A549 (cell line): ENCODE results near the gene TSG101. TPM values are rescaled to one million over a fixed set of nuclear protein-coding genes. Genes with fewer than 3 reads are reported as not detected.

Experiments
- ATAC-seq, 2 experiments: fragments of 200-7000 bp in 1 of 2; fragments of >200 bp in 1 of 2; cut with Nextera tagmentation in 1 of 2; cut with Tn5 transposase in 1 of 2; 3 replicates each; pipeline versions ENCODE4 v1.8.0 to v1.9.1; 2018 to 2020; ENCODE audit warnings: mild to moderate bottlenecking in 1 of 2, moderate library complexity in 1 of 2
- CTCF ChIA-PET: fragments of 300-600 bp; sonication (Branson Sonifier 250); formaldehyde crosslinking; extraction: SDS; loops from one replicate; lab custom pipeline; 2021; ENCODE audit warnings: antibody characterized with exemption, inconsistent platforms; lab: Yijun Ruan, JAX
- POLR2A ChIA-PET: fragments of 350-600 bp; formaldehyde crosslinking; extraction: SDS; loops from one replicate; lab custom pipeline; 2021; ENCODE audit warnings: antibody characterized with exemption, inconsistent platforms; lab: Yijun Ruan, JAX
- DNase-seq, 2 experiments: peaks; one replicate each; pipeline versions ENCODE4 v3.0.0 to v3.0.0-alpha.2; 2011 to 2016; ENCODE audit warnings: low read depth in 1 of 2, low spot score in 1 of 2
- FAIRE-seq: peaks from 2 replicates; lab custom pipeline; 2011; peaks lifted over from hg19 to GRCh38; lab: Jason Lieb, UNC
- H3K27ac ChIP-seq, 2 experiments: fragments of >200 bp; sonication (Bioruptor Twin); formaldehyde crosslinking; 3 replicates each; pipeline ENCODE4 v1.5.1; 2016 to 2017
- H3K4me1 ChIP-seq: fragments of >200 bp; sonication (Bioruptor Twin); formaldehyde crosslinking; 3 replicates; pipeline ENCODE4 v1.6.1; 2016
- H3K4me2 ChIP-seq: fragments of >200 bp; sonication (Bioruptor Twin); formaldehyde crosslinking; 3 replicates; pipeline ENCODE4 v1.6.1; 2016
- H3K4me3 ChIP-seq: fragments of >200 bp; sonication (Bioruptor Twin); formaldehyde crosslinking; 3 replicates; pipeline ENCODE4 v1.5.1; 2016
- H3K9me3 ChIP-seq: fragments of >200 bp; sonication (Bioruptor Twin); formaldehyde crosslinking; 3 replicates; pipeline ENCODE4 v1.6.1; 2016
- BHLHE40 ChIP-seq: IDR thresholded peaks from 2 replicates; pipeline ENCODE4 v1.6.1; 2012; ENCODE audit warnings: low read depth, low read length, inconsistent platforms
- CBX2 ChIP-seq: fragments of 200-600 bp; sonication (generic); IDR thresholded peaks from 2 replicates; pipeline ENCODE4 v1.6.1; 2016; ENCODE audit warnings: low read depth, mild to moderate bottlenecking, borderline replicate concordance
- CBX8 ChIP-seq: fragments of 200-600 bp; sonication (generic); IDR thresholded peaks from 2 replicates; pipeline ENCODE4 v1.6.1; 2016
- CHD2 ChIP-seq: fragments of 150-350 bp; IDR thresholded peaks from 2 replicates; pipeline ENCODE4 v1.6.1; 2014; ENCODE audit warnings: low read length; ENCODE audit not compliant: partially characterized antibody
- CHD4 ChIP-seq: fragments of 200-600 bp; sonication (generic); IDR thresholded peaks from 2 replicates; pipeline ENCODE4 v1.6.1; 2016; ENCODE audit warnings: antibody characterized with exemption, mild to moderate bottlenecking, borderline replicate concordance
- CTCF ChIP-seq: fragments of >200 bp; sonication (Bioruptor Twin); formaldehyde crosslinking; IDR thresholded peaks from 3 replicates; pipeline ENCODE4 v1.5.1; 2016
- EHF ChIP-seq: fragments of 250-450 bp; sonication (Bioruptor Pico); IDR thresholded peaks from 2 replicates; pipeline ENCODE4 v1.5.0; 2020; ENCODE audit warnings: mild to moderate bottlenecking
- EHMT2 ChIP-seq: fragments of 200-600 bp; sonication (generic); IDR thresholded peaks from 2 replicates; pipeline ENCODE4 v1.6.1; 2016; ENCODE audit warnings: antibody characterized with exemption, low read depth, mild to moderate bottlenecking, moderate library complexity
- FOSB ChIP-seq: fragments of 250-450 bp; sonication (Bioruptor Pico); IDR thresholded peaks from 2 replicates; pipeline ENCODE4 v1.5.0; 2020; ENCODE audit warnings: mild to moderate bottlenecking, moderate library complexity
- FOSL2 ChIP-seq, 2 experiments: fragments of 450-650 bp in 1 of 2; fragments of >200 bp in 1 of 2; sonication (Bioruptor Twin) in 1 of 2; formaldehyde crosslinking; IDR thresholded peaks; 2 replicates each; pipeline versions ENCODE4 v1.5.0 to v1.6.1; 2016 to 2020; ENCODE audit warnings: mild to moderate bottlenecking in 1 of 2, moderate library complexity in 1 of 2
- HDAC2 ChIP-seq: fragments of 200-600 bp; sonication (generic); IDR thresholded peaks from 2 replicates; pipeline ENCODE4 v1.6.1; 2016
- HEYL ChIP-seq: fragments of 250-450 bp; sonication (Bioruptor Pico); IDR thresholded peaks from 2 replicates; pipeline ENCODE4 v1.8.0; 2021; ENCODE audit warnings: mild to moderate bottlenecking, moderate library complexity
- HOXA7 ChIP-seq: fragments of 250-450 bp; sonication (Bioruptor Pico); IDR thresholded peaks from 2 replicates; pipeline ENCODE4 v1.5.0; 2020; ENCODE audit warnings: mild to moderate bottlenecking, moderate library complexity
- HOXB5 ChIP-seq: fragments of 250-450 bp; sonication (Bioruptor Pico); IDR thresholded peaks from 2 replicates; pipeline ENCODE4 v1.5.0; 2020; ENCODE audit warnings: mild to moderate bottlenecking, moderate library complexity
- JUNB ChIP-seq: fragments of >200 bp; sonication (Bioruptor Twin); formaldehyde crosslinking; IDR thresholded peaks from 2 replicates; pipeline ENCODE4 v1.6.1; 2016
- MAX ChIP-seq: IDR thresholded peaks from 2 replicates; pipeline ENCODE4 v1.6.1; 2012
- MAZ ChIP-seq: fragments of 150-350 bp; IDR thresholded peaks from 2 replicates; pipeline ENCODE4 v1.6.1; 2014; ENCODE audit warnings: antibody characterized with exemption, low read depth, low read length, borderline replicate concordance
- MYC ChIP-seq: IDR thresholded peaks from 2 replicates; pipeline ENCODE4 v1.6.1; 2012; ENCODE audit warnings: mild to moderate bottlenecking, inconsistent platforms, low read length, improper control_type of control experiment, borderline replicate concordance
- NFE2L2 ChIP-seq: fragments of 150-350 bp; conservative IDR thresholded peaks from 2 replicates; pipeline ENCODE4 v1.6.1; 2014; ENCODE audit warnings: low read length
- PBX3 ChIP-seq: IDR thresholded peaks from 2 replicates; pipeline ENCODE4 v1.6.1; 2012
- POLR2AphosphoS2 ChIP-seq: conservative IDR thresholded peaks from 2 replicates; pipeline ENCODE4 v1.6.1; 2012; ENCODE audit warnings: low read length, improper control_type of control experiment, inconsistent platforms
- RAD21 ChIP-seq, 2 experiments: fragments of >200 bp in 1 of 2; sonication (Bioruptor Twin) in 1 of 2; formaldehyde crosslinking in 1 of 2; IDR thresholded peaks in 1 of 2; conservative IDR thresholded peaks in 1 of 2; 2 replicates in 1 of 2; 3 replicates in 1 of 2; pipeline ENCODE4 v1.6.1; 2012 to 2018; ENCODE audit warnings: inconsistent platforms in 1 of 2
- REST ChIP-seq: fragments of 200-600 bp; sonication (generic); IDR thresholded peaks from 2 replicates; pipeline ENCODE4 v1.6.1; 2016; ENCODE audit warnings: antibody characterized with exemption, mild to moderate bottlenecking, moderate library complexity
- RFX5 ChIP-seq: fragments of 450-650 bp; IDR thresholded peaks from 2 replicates; pipeline ENCODE4 v1.7.1; 2014; ENCODE audit warnings: antibody characterized with exemption, mild to moderate bottlenecking, moderate library complexity
- SMC3 ChIP-seq: fragments of >200 bp; sonication (Bioruptor Twin); formaldehyde crosslinking; IDR thresholded peaks from 3 replicates; pipeline ENCODE4 v1.6.1; 2018; ENCODE audit warnings: inconsistent platforms
- SREBF2 ChIP-seq: fragments of 450-650 bp; IDR thresholded peaks from 2 replicates; pipeline ENCODE4 v1.6.1; 2014; ENCODE audit warnings: mild to moderate bottlenecking, moderate library complexity
- TP53 ChIP-seq: fragments of 250-450 bp; sonication (Bioruptor Pico); IDR thresholded peaks from 2 replicates; pipeline ENCODE4 v1.5.0; 2021; ENCODE audit warnings: mild to moderate bottlenecking, moderate library complexity
- USF2 ChIP-seq: fragments of 450-650 bp; IDR thresholded peaks from 2 replicates; pipeline ENCODE4 v1.6.1; 2014; ENCODE audit warnings: antibody characterized with exemption
- WGBS: methylation state at CpG from one replicate; pipeline ENCODE4 v1.1.6; 2017; ENCODE audit errors: missing lambda C conversion rate; 5-methylcytosine and 5-hydroxymethylcytosine counted together
- polyA plus RNA-seq, 4 experiments: library from polyadenylated mRNA; depleted of rRNA in 3 of 4; stranded (reverse); fragments of >200 nt; fragmentation: RNase III in 1 of 4; extraction: RNeasy Plus Mini Kit Qiagen cat#74134 plus additional on column Dnase treatment in 1 of 4; gene quantifications; 2 replicates in 3 of 4; 3 replicates in 1 of 4; pipeline ENCODE4 v1.2.3, GENCODE V29; 2011 to 2017

TSG101 gene
- polyA plus RNA-seq, 2 of the 4 experiments (the other 2 are of a cell fraction) = 112 to 161 TPM

GRCh38 chr11:18536209-18536608 is 9.5 kb upstream of the TSG101 start:
- H3K4me1 ChIP-seq = peaks cover 7% of the 10 kb centered on the region
- no peak for TF ChIP-seq RFX5
- TF ChIP-seq FOSB (CRISPR knock-in tag) = no peak
- no peak for TF ChIP-seq CTCF
- TF ChIP-seq TP53 (CRISPR knock-in tag) = no peak
- no peak for TF ChIP-seq MAZ
- no peak for TF ChIP-seq FOSL2 (IDR thresholded peaks at IDR 0.05)
- TF ChIP-seq FOSL2 (CRISPR knock-in tag; IDR thresholded peaks at IDR 0.05) = no peak
- no peak for TF ChIP-seq MAX
- no peak for TF ChIP-seq MYC
- no peak for TF ChIP-seq PBX3
- no peak for TF ChIP-seq EHMT2
- TF ChIP-seq JUNB = no peak
- no peak for TF ChIP-seq NFE2L2
- no peak for TF ChIP-seq HOXB5 (CRISPR knock-in tag)
- TF ChIP-seq CHD4 = no peak
- TF ChIP-seq EHF (CRISPR knock-in tag) = no peak
- TF ChIP-seq HOXA7 (CRISPR knock-in tag) = no peak
- H3K4me3 ChIP-seq = no peak overlapping the region
- ATAC-seq (no peak), FAIRE-seq (no peak), DNase-seq (no peak)
- ChIA-PET POLR2A (interaction anchor here (1.0 to 2.0 kb wide), 2 partner anchors 9 kb away, joined by 4 read pairs; partner anchors contain the start of gene TSG101), CTCF (interaction anchor here (0.7 to 1.9 kb wide), 3 partner anchors 196 to 267 kb away, joined by 3 to 5 read pairs (median 3); no protein-coding TSS in a partner anchor)
- H3K27ac ChIP-seq = no peak overlapping the region
- H3K4me2 ChIP-seq = no peak overlapping the region
- H3K9me3 ChIP-seq = no peaks in the 10 kb centered on the region
- WGBS = 38% methylated on average over 1 of the region's 1 CpG

GRCh38 chr11:18534245-18534644 is 7.5 kb upstream of the TSG101 start:
- Histone ChIP-seq H3K27ac (no peak overlapping the region), H3K4me2 (no peak overlapping the region), H3K4me3 (no peak overlapping the region), H3K4me1 (peaks cover 25% of the 10 kb centered on the region), H3K9me3 (no peaks in the 10 kb centered on the region)
- ChIA-PET CTCF (interaction anchor here (1.6 kb wide), 1 partner anchor 230 kb away, joined by 10 read pairs; no protein-coding TSS in a partner anchor), POLR2A (no interaction called here)
- ATAC-seq (no peak), DNase-seq (no peak), FAIRE-seq (no peak)
- TF ChIP-seq USF2 = no peak
- no peak for TF ChIP-seq CTCF
- TF ChIP-seq FOSL2 (IDR thresholded peaks at IDR 0.05) = no peak
- no peak for TF ChIP-seq FOSL2 (CRISPR knock-in tag; IDR thresholded peaks at IDR 0.05)
- TF ChIP-seq HEYL (CRISPR knock-in tag) = no peak
- TF ChIP-seq SREBF2 = no peak
- no peak for TF ChIP-seq RFX5
- no peak for TF ChIP-seq HDAC2
- TF ChIP-seq TP53 (CRISPR knock-in tag) = no peak
- no peak for TF ChIP-seq REST
- no peak for TF ChIP-seq POLR2AphosphoS2
- no peak for TF ChIP-seq RAD21 (conservative IDR thresholded peaks at IDR 0.05 in 1 of 2, IDR thresholded peaks at IDR 0.05 in 1 of 2)
- TF ChIP-seq MAZ = no peak
- no peak for TF ChIP-seq CBX2
- no peak for TF ChIP-seq CHD2
- no peak for TF ChIP-seq MYC
- TF ChIP-seq BHLHE40 = no peak
- TF ChIP-seq CBX8 = no peak
- TF ChIP-seq SMC3 = no peak
- WGBS = 86% methylated on average over 1 of the region's 1 CpG
